Neural cell (in vitro differentiated cells): ENCODE data around the gene EYA2. TPM values are rescaled to one million over a fixed set of nuclear protein-coding genes. Genes with fewer than 3 reads are reported as not detected.

Experiments
- H2AFZ ChIP-seq: fragments of 200-600, 300-800 bp; sonication (generic), shearing (Covaris generic); 2 replicates; pipeline ENCODE4 v1.6.0; 2014; ENCODE audit warnings: low read depth, mild to moderate bottlenecking, antibody characterized with exemption, low read length, moderate library complexity
- H3F3A ChIP-seq: fragments of 200-600 bp; shearing (Covaris generic); 2 replicates; pipeline ENCODE4 v1.6.1; 2016; ENCODE audit warnings: mild to moderate bottlenecking, moderate library complexity, mixed read lengths, antibody characterized with exemption, low read length; ENCODE audit not compliant: insufficient read depth, poor library complexity, severe bottlenecking
- H3K27ac ChIP-seq: fragments of 200-600, 300-800 bp; sonication (generic), shearing (Covaris generic); 2 replicates; pipeline ENCODE4 v1.5.1; 2014; ENCODE audit warnings: mild to moderate bottlenecking, low read length, moderate library complexity
- H3K27me3 ChIP-seq: fragments of 300-800, 200-600 bp; sonication (generic), shearing (Covaris generic); 2 replicates; pipeline ENCODE4 v1.6.0; 2014; ENCODE audit warnings: mild to moderate bottlenecking, low read depth, low read length, moderate library complexity; ENCODE audit not compliant: insufficient read depth
- H3K36me3 ChIP-seq: fragments of 300-800, 200-600 bp; sonication (generic), shearing (Covaris generic); 2 replicates; pipeline ENCODE4 v1.5.1; 2014; ENCODE audit warnings: mild to moderate bottlenecking, antibody characterized with exemption, low read length, moderate library complexity; ENCODE audit not compliant: insufficient read depth
- H3K4me2 ChIP-seq: fragments of 300-800, 200-600 bp; sonication (generic), shearing (Covaris generic); 2 replicates; pipeline ENCODE4 v1.6.0; 2014; ENCODE audit warnings: mild to moderate bottlenecking, low read length
- H3K4me3 ChIP-seq: fragments of 300-800, 200-600 bp; sonication (generic), shearing (Covaris generic); 2 replicates; pipeline ENCODE4 v1.5.1; 2014; ENCODE audit warnings: mild to moderate bottlenecking, low read length, moderate library complexity
- H3K79me2 ChIP-seq: fragments of 200-600 bp; shearing (Covaris generic); replicated peaks from 2 replicates; pipeline ENCODE4 v1.6.0; 2014; ENCODE audit warnings: mild to moderate bottlenecking, low read length, moderate library complexity; ENCODE audit not compliant: insufficient read depth
- H3K9ac ChIP-seq: fragments of 300-800, 200-600 bp; sonication (generic), shearing (Covaris generic); 2 replicates; pipeline ENCODE4 v1.6.1; 2016; ENCODE audit warnings: mild to moderate bottlenecking, low read length, mixed read lengths
- H3K9me2 ChIP-seq: fragments of 200-600 bp; shearing (Covaris generic); 2 replicates; pipeline ENCODE4 v1.6.1; 2016; ENCODE audit warnings: mild to moderate bottlenecking, low read length, mixed read lengths; ENCODE audit not compliant: insufficient read depth
- H3K9me3 ChIP-seq: fragments of 200-600, 300-800 bp; sonication (generic), shearing (Covaris generic); 2 replicates; pipeline ENCODE4 v1.6.1; 2016; ENCODE audit warnings: mild to moderate bottlenecking, mixed run types, low read length, moderate library complexity, mixed read lengths
- H4K20me1 ChIP-seq: fragments of 200-600 bp; shearing (Covaris generic); 2 replicates; pipeline ENCODE4 v1.6.1; 2016; ENCODE audit warnings: mild to moderate bottlenecking, mixed run types; ENCODE audit not compliant: insufficient read depth
- EP300 ChIP-seq: fragments of 450-650 bp; conservative IDR thresholded peaks from 2 replicates; pipeline ENCODE4 v1.6.1; 2014; ENCODE audit warnings: antibody characterized with exemption, mild to moderate bottlenecking, moderate library complexity; ENCODE audit not compliant: poor library complexity, severe bottlenecking
- EZH2 ChIP-seq: fragments of 200-600, 300-800 bp; shearing (Covaris generic), sonication (generic); IDR thresholded peaks from 2 replicates; pipeline ENCODE4 v1.6.1; 2014; ENCODE audit warnings: antibody characterized with exemption, low read length, borderline replicate concordance, mild to moderate bottlenecking; ENCODE audit not compliant: insufficient read depth, poor library complexity, severe bottlenecking
- MXI1 ChIP-seq: fragments of 450-650 bp; conservative IDR thresholded peaks from 2 replicates; pipeline ENCODE4 v1.6.1; 2014; ENCODE audit warnings: antibody characterized with exemption, mild to moderate bottlenecking; ENCODE audit not compliant: poor library complexity, severe bottlenecking
- POLR2AphosphoS5 ChIP-seq: IDR thresholded peaks from 2 replicates; pipeline ENCODE4 v1.6.1; 2012
- RAD21 ChIP-seq: fragments of 450-650 bp; conservative IDR thresholded peaks from 2 replicates; pipeline ENCODE4 v1.6.1; 2014; ENCODE audit warnings: antibody characterized with exemption, mild to moderate bottlenecking, moderate library complexity
- SMC3 ChIP-seq: fragments of 450-650 bp; conservative IDR thresholded peaks from 2 replicates; pipeline ENCODE4 v1.6.1; 2014; ENCODE audit warnings: antibody characterized with exemption, mild to moderate bottlenecking, moderate library complexity; ENCODE audit not compliant: poor library complexity
- TAF1 ChIP-seq: IDR thresholded peaks from 2 replicates; pipeline ENCODE4 v1.6.1; 2012; ENCODE audit warnings: low read depth
- polyA plus RNA-seq: library from polyadenylated mRNA; depleted of rRNA; stranded (reverse); fragments of >200 nt; gene quantifications from 2 replicates; pipeline ENCODE4 v1.2.3, GENCODE V29; 2014
- TF ChIP-seq, protein P1 (sequence below): fragments of 450-650 bp; IDR thresholded peaks from 2 replicates; pipeline ENCODE4 v1.5.1; 2014; ENCODE audit warnings: antibody characterized with exemption, mild to moderate bottlenecking, moderate library complexity; ENCODE audit not compliant: poor library complexity, severe bottlenecking
- TF ChIP-seq, protein P2 (sequence below): IDR thresholded peaks from 2 replicates; pipeline ENCODE4 v1.6.1; 2012; ENCODE audit warnings: borderline replicate concordance

Gene EYA2
- polyA plus RNA-seq, 1 donor from 2014 or later = 0.88 TPM

DNA sequence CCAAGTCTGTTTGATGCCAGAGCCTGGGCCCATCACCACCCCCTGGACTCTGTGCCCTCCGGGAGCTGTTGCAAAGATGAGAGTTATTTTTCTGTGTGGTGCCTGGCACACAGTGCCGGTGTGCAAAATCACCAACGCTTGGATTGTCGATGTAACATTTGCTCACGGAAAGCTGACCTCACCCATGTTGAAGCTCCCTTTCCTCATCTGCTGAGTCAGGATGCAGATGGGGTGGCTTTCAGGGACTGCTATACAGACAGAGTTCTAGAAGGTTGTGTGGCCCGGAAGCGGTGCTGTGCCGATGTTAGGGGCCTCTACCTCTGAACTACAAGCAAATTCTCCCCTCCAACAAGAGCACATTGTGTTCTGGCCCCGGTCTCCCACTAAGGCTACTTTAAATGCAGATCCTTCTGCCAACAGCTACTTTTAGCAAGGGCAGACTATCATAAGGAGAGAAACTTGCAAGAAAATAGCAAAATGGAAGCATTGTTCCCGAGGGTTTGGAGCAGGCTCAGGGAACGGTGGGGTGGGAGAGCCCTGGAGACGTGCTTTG lies 34.0 kb downstream of the EYA2 start:
- no peaks in the 10 kb centered on the region for H3K79me2 ChIP-seq
- H3K9me2 ChIP-seq = no peaks in the 10 kb centered on the region
- no peaks in the 10 kb centered on the region for H4K20me1 ChIP-seq
- no peaks in the 10 kb centered on the region for H3K36me3 ChIP-seq
- no peak overlapping the region for H2AFZ ChIP-seq
- no peaks in the 10 kb centered on the region for H3F3A ChIP-seq
- TF ChIP-seq RAD21 = no peak
- TF ChIP-seq POLR2AphosphoS5 = no peak
- TF ChIP-seq TAF1 = no peak
- no peak for TF ChIP-seq MXI1
- TF ChIP-seq, protein P1, sequence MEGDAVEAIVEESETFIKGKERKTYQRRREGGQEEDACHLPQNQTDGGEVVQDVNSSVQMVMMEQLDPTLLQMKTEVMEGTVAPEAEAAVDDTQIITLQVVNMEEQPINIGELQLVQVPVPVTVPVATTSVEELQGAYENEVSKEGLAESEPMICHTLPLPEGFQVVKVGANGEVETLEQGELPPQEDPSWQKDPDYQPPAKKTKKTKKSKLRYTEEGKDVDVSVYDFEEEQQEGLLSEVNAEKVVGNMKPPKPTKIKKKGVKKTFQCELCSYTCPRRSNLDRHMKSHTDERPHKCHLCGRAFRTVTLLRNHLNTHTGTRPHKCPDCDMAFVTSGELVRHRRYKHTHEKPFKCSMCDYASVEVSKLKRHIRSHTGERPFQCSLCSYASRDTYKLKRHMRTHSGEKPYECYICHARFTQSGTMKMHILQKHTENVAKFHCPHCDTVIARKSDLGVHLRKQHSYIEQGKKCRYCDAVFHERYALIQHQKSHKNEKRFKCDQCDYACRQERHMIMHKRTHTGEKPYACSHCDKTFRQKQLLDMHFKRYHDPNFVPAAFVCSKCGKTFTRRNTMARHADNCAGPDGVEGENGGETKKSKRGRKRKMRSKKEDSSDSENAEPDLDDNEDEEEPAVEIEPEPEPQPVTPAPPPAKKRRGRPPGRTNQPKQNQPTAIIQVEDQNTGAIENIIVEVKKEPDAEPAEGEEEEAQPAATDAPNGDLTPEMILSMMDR = no peak
- TF ChIP-seq EZH2 = no peak
- no peak for TF ChIP-seq EP300
- TF ChIP-seq SMC3 = no peak
- TF ChIP-seq, protein P2, sequence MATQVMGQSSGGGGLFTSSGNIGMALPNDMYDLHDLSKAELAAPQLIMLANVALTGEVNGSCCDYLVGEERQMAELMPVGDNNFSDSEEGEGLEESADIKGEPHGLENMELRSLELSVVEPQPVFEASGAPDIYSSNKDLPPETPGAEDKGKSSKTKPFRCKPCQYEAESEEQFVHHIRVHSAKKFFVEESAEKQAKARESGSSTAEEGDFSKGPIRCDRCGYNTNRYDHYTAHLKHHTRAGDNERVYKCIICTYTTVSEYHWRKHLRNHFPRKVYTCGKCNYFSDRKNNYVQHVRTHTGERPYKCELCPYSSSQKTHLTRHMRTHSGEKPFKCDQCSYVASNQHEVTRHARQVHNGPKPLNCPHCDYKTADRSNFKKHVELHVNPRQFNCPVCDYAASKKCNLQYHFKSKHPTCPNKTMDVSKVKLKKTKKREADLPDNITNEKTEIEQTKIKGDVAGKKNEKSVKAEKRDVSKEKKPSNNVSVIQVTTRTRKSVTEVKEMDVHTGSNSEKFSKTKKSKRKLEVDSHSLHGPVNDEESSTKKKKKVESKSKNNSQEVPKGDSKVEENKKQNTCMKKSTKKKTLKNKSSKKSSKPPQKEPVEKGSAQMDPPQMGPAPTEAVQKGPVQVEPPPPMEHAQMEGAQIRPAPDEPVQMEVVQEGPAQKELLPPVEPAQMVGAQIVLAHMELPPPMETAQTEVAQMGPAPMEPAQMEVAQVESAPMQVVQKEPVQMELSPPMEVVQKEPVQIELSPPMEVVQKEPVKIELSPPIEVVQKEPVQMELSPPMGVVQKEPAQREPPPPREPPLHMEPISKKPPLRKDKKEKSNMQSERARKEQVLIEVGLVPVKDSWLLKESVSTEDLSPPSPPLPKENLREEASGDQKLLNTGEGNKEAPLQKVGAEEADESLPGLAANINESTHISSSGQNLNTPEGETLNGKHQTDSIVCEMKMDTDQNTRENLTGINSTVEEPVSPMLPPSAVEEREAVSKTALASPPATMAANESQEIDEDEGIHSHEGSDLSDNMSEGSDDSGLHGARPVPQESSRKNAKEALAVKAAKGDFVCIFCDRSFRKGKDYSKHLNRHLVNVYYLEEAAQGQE = no peak
- H3K27ac ChIP-seq = no peak overlapping the region
- no peaks in the 10 kb centered on the region for H3K9me3 ChIP-seq
- no peaks in the 10 kb centered on the region for H3K27me3 ChIP-seq
- no peak overlapping the region for H3K9ac ChIP-seq
- no peak overlapping the region for H3K4me2 ChIP-seq
- H3K4me3 ChIP-seq = no peak overlapping the region

DNA sequence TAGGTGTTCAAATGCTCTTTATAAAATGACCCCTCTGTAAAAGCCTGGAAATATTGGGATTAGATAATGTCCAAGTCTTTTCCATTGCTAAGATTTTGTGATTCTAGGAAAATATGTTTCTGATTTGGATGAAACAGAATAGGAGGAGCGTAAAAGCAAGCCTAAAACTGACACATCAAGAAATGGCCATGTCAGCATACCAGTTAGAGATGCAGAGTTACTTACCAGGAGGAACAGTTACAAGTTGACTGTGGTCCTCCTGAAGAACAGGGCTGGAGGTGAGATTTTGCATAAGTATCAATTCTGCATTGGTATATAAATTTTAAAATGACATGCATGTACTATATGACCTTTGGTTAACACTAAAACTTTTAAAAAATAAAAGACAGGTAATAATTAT lies 35.3 kb downstream of the EYA2 start:
- TF ChIP-seq, protein P1 = no peak
- no peak for TF ChIP-seq MXI1
- no peak for TF ChIP-seq TAF1
- no peak for TF ChIP-seq EZH2
- TF ChIP-seq, protein P2 = no peak
- no peak for TF ChIP-seq POLR2AphosphoS5
- TF ChIP-seq SMC3 = no peak
- no peak for TF ChIP-seq EP300
- TF ChIP-seq RAD21 = no peak

More for the DNA sequence above, 35.3 kb downstream of the EYA2 start:
- no peak overlapping the region for H2AFZ ChIP-seq
- H3K9ac ChIP-seq = no peak overlapping the region
- H3K4me2 ChIP-seq = no peak overlapping the region
- no peaks in the 10 kb centered on the region for H3K36me3 ChIP-seq
- no peaks in the 10 kb centered on the region for H3F3A ChIP-seq
- H3K27me3 ChIP-seq = no peaks in the 10 kb centered on the region
- no peaks in the 10 kb centered on the region for H3K9me2 ChIP-seq
- H4K20me1 ChIP-seq = no peaks in the 10 kb centered on the region
- no peaks in the 10 kb centered on the region for H3K9me3 ChIP-seq
- no peak overlapping the region for H3K4me3 ChIP-seq
- H3K27ac ChIP-seq = no peak overlapping the region
- no peaks in the 10 kb centered on the region for H3K79me2 ChIP-seq
